HG02885 (cell line): ENCODE measurements around the gene PARD3.
A peak's percentile ranks its signal among the peaks of the same experiment; 100 is the strongest.

ENCODE experiments used
- ATAC-seq: cut with Tn5 transposase; IDR thresholded peaks from one replicate; pipeline ENCODE4 v1.9.1; 2021; ENCODE audit warnings: mild to moderate bottlenecking; ENCODE audit not compliant: unreplicated experiment, poor library complexity

The PARD3 gene

GRCh38 chr10:34601691-34602090, 213.4 kb downstream of the PARD3 start:
- ATAC-seq: no peak

DNA sequence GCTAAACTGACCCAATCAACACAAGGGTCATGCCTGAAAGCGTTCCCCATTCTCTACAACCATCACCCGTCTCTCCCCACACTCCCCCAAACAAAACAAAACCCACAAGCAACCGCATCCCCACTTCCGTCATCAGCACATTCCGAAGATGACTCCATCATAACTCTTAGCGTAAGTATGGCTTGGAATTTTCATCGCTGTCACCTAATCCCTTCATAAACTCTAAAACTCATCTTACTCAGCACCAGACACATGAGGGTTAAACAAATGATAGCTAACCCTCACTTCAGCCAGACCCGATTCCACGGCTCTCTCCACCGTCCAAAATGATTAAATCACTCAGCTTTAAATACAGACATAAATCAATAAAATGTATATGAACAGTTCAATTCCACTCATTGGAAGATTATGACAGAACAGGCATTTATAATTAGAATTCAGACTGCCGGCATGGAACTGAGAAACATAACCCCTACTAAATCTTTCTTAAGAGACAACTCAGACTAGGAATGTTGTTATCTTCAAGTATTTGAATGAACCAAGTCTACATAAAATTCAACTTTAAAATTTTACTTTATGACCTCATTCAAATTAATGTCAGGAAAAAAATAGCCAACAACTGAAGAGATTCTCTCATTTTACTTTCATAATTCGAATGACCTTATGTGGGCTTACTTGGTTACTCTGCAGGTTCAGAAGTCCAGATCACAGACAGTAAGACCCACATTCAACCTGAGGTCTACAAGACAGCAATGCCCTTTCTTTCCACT, 215.9 kb downstream of the PARD3 start:
- no peak for ATAC-seq

DNA sequence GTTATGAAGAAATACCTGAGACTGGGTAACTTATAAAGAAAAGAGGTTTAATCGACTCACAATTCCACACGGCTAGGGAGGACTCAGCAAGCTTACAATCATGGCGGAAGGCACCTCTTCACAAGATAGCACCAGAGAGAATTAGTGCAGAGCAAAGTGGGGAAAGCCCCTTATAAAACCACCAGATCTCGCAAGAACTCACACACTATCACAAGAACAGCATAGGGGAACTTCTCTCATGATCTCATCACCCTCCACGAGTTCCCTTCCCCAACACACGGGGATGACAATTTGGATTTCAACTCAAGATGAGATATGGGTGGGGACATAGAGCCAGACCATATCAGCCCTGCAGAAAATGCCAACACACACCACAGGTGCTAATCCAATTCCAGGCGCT, 218.7 kb downstream of the PARD3 start:
- ATAC-seq: no peak

GRCh38 chr10:34593930-34594329, 221.2 kb downstream of the PARD3 start:
- ATAC-seq: no peak

DNA sequence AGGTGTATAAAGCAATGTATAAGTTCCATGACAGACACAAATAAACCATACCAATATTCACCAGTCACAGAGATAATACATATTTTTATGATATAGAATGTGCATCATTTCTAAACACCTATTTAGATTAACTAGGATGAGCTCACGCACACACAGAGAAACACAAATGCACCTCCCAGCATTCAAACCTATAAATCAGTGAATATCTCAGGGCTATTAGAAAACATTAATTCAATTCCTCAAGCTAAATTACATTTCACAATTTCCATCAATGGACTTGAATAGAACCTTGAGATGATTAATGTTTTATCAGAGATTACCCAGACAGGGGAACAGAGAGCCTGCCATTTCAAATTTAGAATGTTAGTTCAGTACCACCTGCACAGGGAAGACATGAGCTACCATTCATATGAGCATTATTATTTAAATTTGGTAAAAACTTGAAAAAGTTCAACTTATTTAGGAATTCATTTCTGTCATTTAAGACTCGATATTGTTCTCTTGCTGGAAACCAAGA, 221.7 kb downstream of the PARD3 start:
- no peak for ATAC-seq

GRCh38 chr10:34590793-34591192, 224.3 kb downstream of the PARD3 start:
- no peak for ATAC-seq

- no peak for ATAC-seq
These were observed 225.8 kb downstream of the PARD3 start for GRCh38 chr10:34589275-34589674.

GRCh38 chr10:34587680-34588019, 227.4 kb downstream of the PARD3 start:
- no peak for ATAC-seq

DNA sequence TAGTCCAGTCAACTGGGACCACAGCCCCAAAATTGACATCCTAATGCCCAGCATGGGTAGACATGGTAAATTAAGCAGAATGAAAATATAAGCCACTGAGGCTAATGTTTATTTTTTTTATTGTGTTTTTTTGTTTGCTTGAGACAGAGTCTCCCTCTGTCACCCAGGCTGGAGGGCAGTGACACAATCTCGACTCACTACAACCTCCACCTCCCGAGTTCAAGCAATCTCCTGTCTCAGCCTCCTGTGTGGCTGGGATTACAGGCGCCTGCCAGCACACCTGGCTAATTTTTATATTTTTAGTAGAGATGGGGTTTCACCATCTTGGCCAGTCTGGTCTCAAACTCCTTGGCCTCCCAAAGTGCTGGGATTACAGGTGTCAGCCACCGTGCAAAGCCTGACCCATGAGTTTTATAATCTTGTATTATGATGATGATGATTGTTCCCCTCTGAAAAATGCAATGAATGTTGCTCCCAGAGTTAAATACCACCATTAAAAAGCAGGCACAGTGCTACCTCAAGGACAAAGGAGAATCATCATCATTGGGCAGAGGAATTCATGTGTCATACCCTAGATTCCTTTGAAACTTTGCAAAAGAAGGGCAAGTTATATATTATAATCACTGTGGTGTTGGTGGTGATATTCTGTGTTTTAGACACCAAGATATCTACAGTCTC, 228.0 kb downstream of the PARD3 start:
- ATAC-seq: no peak

DNA sequence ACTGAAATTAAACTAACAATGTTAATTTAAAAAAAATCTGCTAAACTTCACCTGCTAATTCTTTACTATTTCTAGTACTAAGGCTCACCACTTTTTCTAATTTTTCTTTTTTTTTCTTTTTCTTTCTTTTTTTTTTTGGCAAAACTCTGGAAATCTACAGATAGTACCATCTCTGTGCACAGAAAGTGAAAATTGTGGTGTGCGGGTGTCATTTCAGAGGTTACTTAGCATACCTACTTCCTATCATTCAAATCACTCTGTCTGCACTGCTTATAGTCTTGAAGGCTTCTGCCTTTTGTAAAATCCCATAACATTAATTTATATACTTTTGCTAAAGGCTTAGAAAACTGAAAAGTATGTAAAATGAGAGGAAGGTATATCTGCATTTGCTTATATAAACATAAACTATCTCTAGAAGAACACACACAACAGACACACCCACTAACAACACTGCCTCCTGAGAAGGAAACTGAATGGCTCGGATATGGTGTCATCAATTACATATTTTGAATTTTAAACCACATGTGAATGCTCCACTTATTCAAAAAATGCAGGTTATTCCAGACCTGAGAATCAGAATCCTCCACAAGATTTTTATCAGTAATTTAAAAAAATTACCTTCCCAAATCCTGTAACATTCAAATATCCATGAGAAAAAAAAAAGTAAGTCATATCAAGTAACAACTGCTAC, 229.5 kb downstream of the PARD3 start:
- peak; percentile 66 for ATAC-seq

DNA sequence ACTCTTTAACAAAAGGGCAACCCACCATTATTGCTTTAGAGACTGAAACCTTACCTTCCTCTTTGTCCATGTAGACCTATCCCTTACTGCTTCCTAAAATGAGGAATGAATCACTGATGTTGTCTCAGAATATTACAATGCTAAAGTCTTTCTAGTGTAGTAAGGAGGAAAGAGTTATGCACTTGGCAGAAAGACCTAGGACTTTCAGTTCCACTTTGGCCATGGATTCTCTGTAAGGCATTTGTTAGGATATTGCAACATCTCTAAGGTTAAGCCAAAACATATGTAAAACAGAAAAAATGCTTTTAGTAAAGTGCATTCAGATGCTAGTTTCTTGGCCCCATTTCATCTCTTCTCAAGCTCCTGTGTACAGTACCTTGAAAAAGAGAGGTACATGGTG, 230.9 kb downstream of the PARD3 start:
- no peak for ATAC-seq

- no peak for ATAC-seq
These were observed 233.1 kb downstream of the PARD3 start for GRCh38 chr10:34581801-34582532.

DNA sequence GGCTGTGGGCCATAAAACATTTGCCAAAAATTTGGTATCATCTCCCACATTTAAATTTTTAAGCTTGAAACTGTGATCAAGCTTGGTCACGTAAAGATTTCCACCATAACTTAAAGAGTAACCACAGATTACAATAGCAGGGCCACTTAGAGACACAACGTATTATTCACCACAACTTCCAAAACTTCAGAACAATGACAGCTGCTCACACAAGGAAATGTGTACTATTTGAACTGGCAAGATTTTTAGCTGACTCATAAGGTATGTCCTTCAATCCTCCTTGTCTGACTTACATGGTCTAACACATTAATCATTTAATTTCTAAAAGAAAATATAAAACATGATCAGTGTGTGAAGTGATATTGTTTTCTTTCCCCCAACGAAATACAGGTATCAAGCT, 234.5 kb downstream of the PARD3 start:
- no peak for ATAC-seq

GRCh38 chr10:34580214-34580613, 234.9 kb downstream of the PARD3 start:
- no peak for ATAC-seq

- ATAC-seq: no peak
These were observed 236.6 kb downstream of the PARD3 start for GRCh38 chr10:34578468-34578867.

GRCh38 chr10:34576797-34577196, 238.3 kb downstream of the PARD3 start:
- ATAC-seq: no peak

GRCh38 chr10:34575882-34576281, 239.2 kb downstream of the PARD3 start:
- ATAC-seq: no peak

DNA sequence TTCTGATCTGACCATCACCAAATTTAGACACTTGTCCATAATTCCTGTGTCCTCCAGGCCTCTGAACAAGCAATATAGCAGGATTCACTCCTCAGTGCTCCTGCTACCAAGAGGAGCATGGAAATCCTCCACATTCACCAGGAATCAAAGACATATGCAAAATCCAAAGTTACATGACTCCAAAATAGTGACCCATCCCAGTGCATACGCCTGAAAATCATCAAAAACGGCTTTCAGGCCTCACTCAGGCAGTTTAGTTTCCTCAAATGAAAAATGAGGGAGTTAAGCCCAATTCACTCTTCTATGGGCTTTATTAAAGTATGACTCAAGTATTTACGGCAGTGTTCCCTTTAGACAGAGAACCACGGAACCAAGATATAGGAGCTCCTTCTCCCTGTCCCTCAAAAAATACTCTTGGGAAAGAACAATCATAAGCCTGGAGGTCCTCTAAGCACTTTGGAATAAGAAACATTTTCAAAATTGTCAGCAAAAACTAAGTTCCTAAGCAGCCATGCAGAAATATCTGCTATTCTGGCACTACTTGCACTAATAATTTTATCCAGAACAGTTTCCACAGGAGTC, 240.7 kb downstream of the PARD3 start:
- no peak for ATAC-seq

DNA sequence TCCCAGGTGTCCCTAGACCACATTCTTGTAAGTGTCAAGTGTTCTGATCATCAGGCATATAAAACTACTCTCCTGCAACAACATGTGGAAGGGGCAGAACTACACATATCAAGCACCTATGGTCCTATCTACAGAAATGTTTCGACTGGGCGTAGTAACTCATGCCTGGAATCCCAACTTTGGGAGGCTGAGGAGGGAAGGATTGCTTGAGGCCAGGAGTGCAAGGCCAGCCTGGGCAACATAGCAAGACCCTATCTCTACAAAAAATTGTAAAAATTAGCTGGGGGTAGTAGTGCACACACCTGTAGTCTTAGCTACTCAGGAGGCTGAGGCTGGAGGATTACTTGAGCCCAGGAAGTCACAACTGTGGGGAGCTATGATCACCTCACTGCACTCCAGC, 244.2 kb downstream of the PARD3 start:
- ATAC-seq: no peak

- no peak for ATAC-seq
These were observed 247.3 kb downstream of the PARD3 start for GRCh38 chr10:34567659-34568253.
